ENCODE measurements around the gene PNPLA6.

GRCh38 chr19:7509625-7510024 is 25.9 kb upstream of the PNPLA6 start:
- TF ChIP-seq, protein P1, sequence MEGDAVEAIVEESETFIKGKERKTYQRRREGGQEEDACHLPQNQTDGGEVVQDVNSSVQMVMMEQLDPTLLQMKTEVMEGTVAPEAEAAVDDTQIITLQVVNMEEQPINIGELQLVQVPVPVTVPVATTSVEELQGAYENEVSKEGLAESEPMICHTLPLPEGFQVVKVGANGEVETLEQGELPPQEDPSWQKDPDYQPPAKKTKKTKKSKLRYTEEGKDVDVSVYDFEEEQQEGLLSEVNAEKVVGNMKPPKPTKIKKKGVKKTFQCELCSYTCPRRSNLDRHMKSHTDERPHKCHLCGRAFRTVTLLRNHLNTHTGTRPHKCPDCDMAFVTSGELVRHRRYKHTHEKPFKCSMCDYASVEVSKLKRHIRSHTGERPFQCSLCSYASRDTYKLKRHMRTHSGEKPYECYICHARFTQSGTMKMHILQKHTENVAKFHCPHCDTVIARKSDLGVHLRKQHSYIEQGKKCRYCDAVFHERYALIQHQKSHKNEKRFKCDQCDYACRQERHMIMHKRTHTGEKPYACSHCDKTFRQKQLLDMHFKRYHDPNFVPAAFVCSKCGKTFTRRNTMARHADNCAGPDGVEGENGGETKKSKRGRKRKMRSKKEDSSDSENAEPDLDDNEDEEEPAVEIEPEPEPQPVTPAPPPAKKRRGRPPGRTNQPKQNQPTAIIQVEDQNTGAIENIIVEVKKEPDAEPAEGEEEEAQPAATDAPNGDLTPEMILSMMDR (IDR thresholded peaks at IDR 0.05; ENCODE audit: poor library complexity), result no peak
- TF ChIP-seq EZH2 (IDR thresholded peaks at IDR 0.05; ENCODE audit: borderline replicate concordance), result no peak

All from hepatocyte (in vitro differentiated cells).